ENCODE data around the gene CDC42EP3.

GRCh38 chr2:37706334-37707183, 35.1 kb upstream of the CDC42EP3 start:
- TF ChIP-seq REST (IDR thresholded peaks at IDR 0.05; ENCODE audit: borderline replicate concordance) = no peak
- no peak for TF ChIP-seq CTCF (IDR thresholded peaks at IDR 0.05; ENCODE audit: poor library complexity, severe bottlenecking)
- TF ChIP-seq POLR2AphosphoS5 (IDR thresholded peaks at IDR 0.05) = no peak
- no peak for TF ChIP-seq RAD21 (conservative IDR thresholded peaks at IDR 0.05)

Data from neural cell (in vitro differentiated cells).